HUES48 (cell line): ENCODE measurements around the gene PHF21A.

Source experiments
- H3K27ac ChIP-seq: one replicate; pipeline ENCODE4 v1.7.0; 2013; ENCODE audit warnings: low read depth, low read length, inconsistent platforms
- H3K27me3 ChIP-seq: 2 replicates; pipeline ENCODE4 v1.6.1; 2013; ENCODE audit warnings: mild to moderate bottlenecking, low read length; ENCODE audit not compliant: control insufficient read depth, insufficient read depth
- H3K36me3 ChIP-seq: 2 replicates; pipeline ENCODE4 v1.6.1; 2013; ENCODE audit warnings: low read length; ENCODE audit not compliant: control insufficient read depth, insufficient read depth
- H3K4me1 ChIP-seq: 2 replicates; pipeline ENCODE4 v1.6.1; 2013; ENCODE audit warnings: mild to moderate bottlenecking, low read length; ENCODE audit not compliant: control insufficient read depth, insufficient read depth
- H3K4me3 ChIP-seq: 2 replicates; pipeline ENCODE4 v1.5.1; 2013; ENCODE audit warnings: mild to moderate bottlenecking, low read depth, low read length
- H3K9ac ChIP-seq: 2 replicates; pipeline ENCODE4 v1.6.1; 2013; ENCODE audit warnings: mild to moderate bottlenecking, low read depth, low read length, moderate library complexity
- H3K9me3 ChIP-seq: 2 replicates; pipeline ENCODE4 v1.6.1; 2013; ENCODE audit warnings: low read length; ENCODE audit not compliant: control insufficient read depth, insufficient read depth

PHF21A gene

GRCh38 chr11:45927684-45928413 lies 193.4 kb downstream of the PHF21A start:
- Histone ChIP-seq H3K4me1 (no peaks in the 10 kb centered on the region), H3K9ac (no peak overlapping the region), H3K27ac (no peak overlapping the region), H3K9me3 (no peaks in the 10 kb centered on the region), H3K27me3 (no peaks in the 10 kb centered on the region; the same call in 1 of the 2 replicates), H3K36me3 (peaks cover 62% of the 10 kb centered on the region), H3K4me3 (no peak overlapping the region)

GRCh38 chr11:45927332-45927683 lies 193.9 kb downstream of the PHF21A start:
- H3K36me3 ChIP-seq: peaks cover 60% of the 10 kb centered on the region
- no peak overlapping the region for H3K9ac ChIP-seq
- H3K4me1 ChIP-seq: no peaks in the 10 kb centered on the region
- no peak overlapping the region for H3K4me3 ChIP-seq
- no peaks in the 10 kb centered on the region for H3K9me3 ChIP-seq
- no peaks in the 10 kb centered on the region; the same call in 1 of the 2 replicates for H3K27me3 ChIP-seq
- H3K27ac ChIP-seq: no peak overlapping the region

- Histone ChIP-seq H3K36me3 (peaks cover 56% of the 10 kb centered on the region), H3K4me3 (no peak overlapping the region), H3K9me3 (no peaks in the 10 kb centered on the region), H3K27me3 (no peaks in the 10 kb centered on the region; the same call in 1 of the 2 replicates), H3K4me1 (peaks cover 1% of the 10 kb centered on the region), H3K9ac (no peak overlapping the region), H3K27ac (no peak overlapping the region)
These were observed 194.5 kb downstream of the PHF21A start for GRCh38 chr11:45926536-45927331.

- Histone ChIP-seq H3K9me3 (no peaks in the 10 kb centered on the region), H3K4me1 (peaks cover 9% of the 10 kb centered on the region), H3K36me3 (peaks cover 49% of the 10 kb centered on the region), H3K27me3 (peaks cover 5% of the 10 kb centered on the region), H3K4me3 (no peak overlapping the region), H3K9ac (no peak overlapping the region), H3K27ac (no peak overlapping the region)
These were observed 195.3 kb downstream of the PHF21A start for GRCh38 chr11:45926001-45926401.

GRCh38 chr11:45925550-45925949 lies 195.7 kb downstream of the PHF21A start:
- Histone ChIP-seq H3K9me3 (no peaks in the 10 kb centered on the region), H3K36me3 (peaks cover 49% of the 10 kb centered on the region), H3K4me1 (peaks cover 13% of the 10 kb centered on the region), H3K27ac (no peak overlapping the region), H3K4me3 (no peak overlapping the region), H3K27me3 (peaks cover 8% of the 10 kb centered on the region), H3K9ac (no peak overlapping the region)

- H3K36me3 ChIP-seq: peaks cover 49% of the 10 kb centered on the region
- no peak overlapping the region for H3K4me3 ChIP-seq
- peaks cover 17% of the 10 kb centered on the region for H3K4me1 ChIP-seq
- no peak overlapping the region for H3K9ac ChIP-seq
- H3K27me3 ChIP-seq: peaks cover 8% of the 10 kb centered on the region
- H3K9me3 ChIP-seq: no peaks in the 10 kb centered on the region
- H3K27ac ChIP-seq: no peak overlapping the region
These were observed 196.3 kb downstream of the PHF21A start for GRCh38 chr11:45924927-45925326.

GRCh38 chr11:45924036-45924915 lies 197.0 kb downstream of the PHF21A start:
- Histone ChIP-seq H3K27me3 (peaks cover 8% of the 10 kb centered on the region), H3K4me3 (no peak overlapping the region; the same call in 1 of the 2 replicates), H3K4me1 (peaks cover 17% of the 10 kb centered on the region), H3K36me3 (peaks cover 49% of the 10 kb centered on the region), H3K9ac (no peak overlapping the region), H3K9me3 (no peaks in the 10 kb centered on the region), H3K27ac (no peak overlapping the region)

GRCh38 chr11:45922425-45923082 lies 198.7 kb downstream of the PHF21A start, which contains the start of gene LARGE2:
TSS of gene LARGE2 (plus strand) at chr11:45922656. CDS start at chr11:45922883, 227 bp downstream.
- H3K9me3 ChIP-seq: no peaks in the 10 kb centered on the region
- peak within 1 kb of the TSS; percentile 66 for H3K9ac ChIP-seq
- peaks cover 35% of the 10 kb centered on the region for H3K36me3 ChIP-seq
- peaks cover 17% of the 10 kb centered on the region for H3K4me1 ChIP-seq
- H3K27me3 ChIP-seq: peaks cover 8% of the 10 kb centered on the region
- peak within 1 kb of the TSS; percentile 78 for H3K4me3 ChIP-seq
- peak within 1 kb of the TSS; percentile 62 for H3K27ac ChIP-seq

- peak overlapping the region; percentile 78 for H3K4me3 ChIP-seq
- H3K9me3 ChIP-seq: no peaks in the 10 kb centered on the region
- peaks cover 21% of the 10 kb centered on the region for H3K4me1 ChIP-seq
- H3K27me3 ChIP-seq: peaks cover 8% of the 10 kb centered on the region
- peak overlapping the region; percentile 66 for H3K9ac ChIP-seq
- peak overlapping the region; percentile 62 for H3K27ac ChIP-seq
- peaks cover 28% of the 10 kb centered on the region for H3K36me3 ChIP-seq
These were observed 199.5 kb downstream of the PHF21A start for GRCh38 chr11:45921561-45922424.
